K562 (cell line): ENCODE measurements around the gene PSG3. TPM values are rescaled to one million over a fixed set of nuclear protein-coding genes. Genes with fewer than 3 reads are reported as not detected.
"Not testable (repeated sequence)": the region's sequence is repeated elsewhere in the genome, so short reads cannot be mapped to it uniquely, and the experiment has no call there.

Source experiments
- ATAC-seq: fragments of 200-7000 bp; cut with Tn5 transposase; 3 replicates; pipeline ENCODE4 v1.9.1; 2020; ENCODE audit warnings: moderate library complexity
- Bru-seq: library from RNA; stranded (reverse); fragments of 400-500 nt; gene quantifications from one replicate; lab custom pipeline; 2021; lab: Mats Ljungman, UMichigan
- BruChase-seq, 2 experiments: library from RNA; stranded (reverse); fragments of 400-500 nt; gene quantifications; one replicate each; lab custom pipeline; 2021; lab: Mats Ljungman, UMichigan
- BruUV-seq: library from RNA; stranded (reverse); fragments of 400-500 nt; replicated peaks from 2 replicates; lab custom pipeline; 2021; lab: Mats Ljungman, UMichigan
- CTCF ChIA-PET: fragments of 300-600 bp; formaldehyde crosslinking; extraction: SDS; loops from one replicate; lab custom pipeline; 2021; ENCODE audit warnings: low intra/inter-chr PET ratio; lab: Yijun Ruan, JAX
- POLR2A ChIA-PET: fragments of 300-600, 350-650 bp; sonication (Branson Sonifier 250); formaldehyde crosslinking; extraction: SDS; loops from one replicate; lab custom pipeline; 2021; ENCODE audit warnings: antibody characterized with exemption, inconsistent platforms; lab: Yijun Ruan, JAX
- DNase-seq, 4 experiments: peaks; one replicate each; pipeline versions ENCODE4 v3.0.0 to v3.0.0-alpha.2; 2011 to 2018; ENCODE audit warnings: low spot score in 3 of 4, mixed read lengths in 3 of 4; ENCODE audit errors: extremely low read depth in 1 of 4
- FAIRE-seq: peaks from 2 replicates; lab custom pipeline; 2011; peaks lifted over from hg19 to GRCh38; lab: Jason Lieb, UNC
- H2AFZ ChIP-seq: 2 replicates; pipeline ENCODE4 v1.6.0; 2011; ENCODE audit warnings: low read depth, low read length, control low read depth, inconsistent platforms
- H3K27ac ChIP-seq: fragments of 200-600 bp; 3 replicates; pipeline ENCODE4 v1.8.0; 2011; ENCODE audit warnings: low read depth, mild to moderate bottlenecking, control low read depth, inconsistent platforms, low read length, moderate library complexity, mixed read lengths; ENCODE audit errors: extremely low read depth
- H3K27me3 ChIP-seq, 2 experiments: fragments of 300-600 bp in 1 of 2; 2 replicates in 1 of 2; 3 replicates in 1 of 2; pipeline versions ENCODE4 v1.6.0 to v1.8.0; 2011; ENCODE audit warnings: inconsistent platforms in 2 of 2, low read length in 2 of 2, mild to moderate bottlenecking in 1 of 2, mixed read lengths in 1 of 2, moderate library complexity in 1 of 2; ENCODE audit not compliant: control insufficient read depth in 2 of 2, insufficient read depth in 2 of 2
- H3K36me3 ChIP-seq: fragments of 300-600 bp; 3 replicates; pipeline ENCODE4 v1.8.0; 2011; ENCODE audit warnings: mild to moderate bottlenecking, low read length, inconsistent platforms; ENCODE audit not compliant: control insufficient read depth, insufficient read depth
- H3K4me1 ChIP-seq, 2 experiments: fragments of 200-600 bp in 1 of 2; replicated peaks in 1 of 2; 2 replicates in 1 of 2; 3 replicates in 1 of 2; pipeline versions ENCODE4 v1.5.1 to v1.8.0; 2011; ENCODE audit warnings: inconsistent platforms in 2 of 2, low read length in 2 of 2, mild to moderate bottlenecking in 1 of 2, mixed read lengths in 1 of 2, moderate library complexity in 1 of 2; ENCODE audit not compliant: control insufficient read depth in 2 of 2, insufficient read depth in 2 of 2
- H3K4me2 ChIP-seq: 2 replicates; pipeline ENCODE4 v1.6.1; 2011; ENCODE audit warnings: low read length, control low read depth, inconsistent platforms, mixed read lengths; ENCODE audit not compliant: insufficient read depth
- H3K4me3 ChIP-seq: fragments of 200-600 bp; sonication (generic), shearing (Covaris generic); 2 replicates; pipeline ENCODE4 v1.5.1; 2016; ENCODE audit warnings: control low read depth, inconsistent platforms
- H3K79me2 ChIP-seq: fragments of 200-600 bp; 3 replicates; pipeline ENCODE4 v1.8.0; 2011; ENCODE audit warnings: low read length, inconsistent platforms; ENCODE audit not compliant: control insufficient read depth, insufficient read depth
- H3K9ac ChIP-seq, 2 experiments: 2 replicates each; pipeline versions ENCODE4 v1.6.0 to v1.6.1; 2011; ENCODE audit warnings: low read depth in 2 of 2, low read length in 2 of 2, control low read depth in 1 of 2, inconsistent platforms in 1 of 2, mild to moderate bottlenecking in 1 of 2, mixed read lengths in 1 of 2; ENCODE audit not compliant: insufficient read depth in 1 of 2
- H3K9me1 ChIP-seq: one replicate; pipeline ENCODE4 v1.6.0; 2011; ENCODE audit warnings: inconsistent platforms, mild to moderate bottlenecking, low read length, moderate library complexity; ENCODE audit not compliant: control insufficient read depth, insufficient read depth
- H3K9me3 ChIP-seq: replicated peaks from 2 replicates; pipeline ENCODE4 v1.5.1; 2011; ENCODE audit warnings: low read depth, low read length, inconsistent platforms; ENCODE audit not compliant: control insufficient read depth, insufficient read depth
- H4K20me1 ChIP-seq: replicated peaks from 2 replicates; pipeline ENCODE4 v1.6.1; 2011; ENCODE audit warnings: low read length, inconsistent platforms, mixed read lengths; ENCODE audit not compliant: control insufficient read depth, insufficient read depth
- WGBS: fragments of 100-300 bp; shearing (Covaris generic); methylation state at CpG from one replicate; pipeline ENCODE4 v1.1.6; 2016; ENCODE audit warnings: low coverage, mixed read lengths; ENCODE audit not compliant: insufficient coverage; ENCODE audit errors: missing lambda C conversion rate; 5-methylcytosine and 5-hydroxymethylcytosine counted together
- in situ Hi-C: fragments of 300-500 bp; cut with MboI; formaldehyde crosslinking; loops from 4 replicates; pipeline ENCODE4 v1.15.0; 2018; ENCODE audit warnings: inconsistent platforms, mixed read lengths
- intact Hi-C: fragments of 100-400 bp; cut with micrococcal nuclease; formaldehyde crosslinking; loops from 2 replicates; pipeline ENCODE4 v1.14.2; 2022
- long read RNA-seq, 3 experiments: library from polyadenylated mRNA in 2 of 3; library from RNA in 1 of 3; unstranded in 2 of 3; stranded (forward) in 1 of 3; transcript quantifications; one replicate each; pipeline ENCODE4 v2.0.0, GENCODE V29; 2019 to 2022
- polyA minus RNA-seq, 3 experiments: library from RNA; depleted of rRNA, polyadenylated mRNA; stranded (reverse); fragments of >200 nt; gene quantifications; 2 replicates each; pipeline ENCODE4 v1.2.3, GENCODE V29; 2011
- polyA plus RNA-seq, 8 experiments: library from polyadenylated mRNA; depleted of rRNA in 4 of 8; stranded (reverse) in 5 of 8; unstranded in 3 of 8; fragments of >200 nt; fragmentation: Nextera tagmentation in 2 of 8; fragmentation: Illumina TruSeq in 1 of 8; extraction: Ambion mirVana in 2 of 8; extraction: Trizol in 1 of 8; gene quantifications; 2 replicates each; pipeline versions ENCODE4 v1.2.1 to v1.2.3, GENCODE V29; 2011 to 2014; ENCODE audit warnings: inconsistent platforms in 1 of 8, missing spikeins in 1 of 8
- total RNA-seq, 7 experiments: library from RNA; depleted of rRNA in 6 of 7; stranded (reverse); fragments of >200 nt in 6 of 7; fragmentation: Illumina TruSeq in 2 of 7; extraction: Trizol in 2 of 7; gene quantifications; 2 replicates each; pipeline versions ENCODE4 v1.2.1 to v1.2.3, GENCODE V29; 2011 to 2021; ENCODE audit warnings: low replicate concordance in 1 of 7

The PSG3 gene
- not detected in 2 replicates for total RNA-seq (2011; cell fraction: chromatin; rRNA removed; ENCODE audit: low replicate concordance)
- not detected in 2 replicates for total RNA-seq (2011; cell fraction: nucleolus; rRNA removed)
- not detected in 2 replicates for total RNA-seq (2011; cell fraction: nucleoplasm; rRNA removed)
- total RNA-seq (2014; rRNA removed) = not detected in 2 replicates
- not detected in 2 replicates for total RNA-seq (2014; rRNA removed; fragmentation: Illumina TruSeq; extraction: Trizol)
- not detected in 2 replicates for total RNA-seq (2015; rRNA removed; fragmentation: Illumina TruSeq; extraction: Trizol)
- not detected in 2 replicates for total RNA-seq (2021)
- not detected in 2 replicates for polyA plus RNA-seq (2011; rRNA removed)
- not detected in 2 replicates for polyA plus RNA-seq (2011; cell fraction: cytosol; rRNA removed)
- polyA plus RNA-seq (2011; cell fraction: nucleus; rRNA removed) = not detected in 2 replicates
- not detected in 2 replicates for polyA plus RNA-seq (2012)
- not detected in 2 replicates for polyA plus RNA-seq (2014; fragmentation: Illumina TruSeq; extraction: Trizol)
- not detected for polyA plus RNA-seq (2014; fragmentation: Nextera tagmentation; extraction: Ambion mirVana)
- polyA plus RNA-seq (2014; rRNA removed) = not detected in 2 replicates
- polyA minus RNA-seq (2011; rRNA and poly(A)+ RNA removed) = not detected in 2 replicates
- not detected in 2 replicates for polyA minus RNA-seq (2011; cell fraction: cytosol; rRNA and poly(A)+ RNA removed)
- polyA minus RNA-seq (2011; cell fraction: nucleus; rRNA and poly(A)+ RNA removed) = not detected in 2 replicates
- Bru-seq, nascent RNA = not detected
- BruChase-seq, experiment 1, labeled RNA remaining after a 2-hour chase = percentile 5 among the genes with signal in this experiment
- BruChase-seq, experiment 2, labeled RNA remaining after a 6-hour chase = not detected
- long read RNA-seq, experiment 1 = 0 reads
- long read RNA-seq, experiment 2 = 0 reads
- long read RNA-seq, experiment 3 = 0 reads

- ATAC-seq, H3K9me1 ChIP-seq, H3K4me2 ChIP-seq, DNase-seq, H3K9me3 ChIP-seq, BruUV-seq, FAIRE-seq, H3K4me3 ChIP-seq, H2AFZ ChIP-seq, H3K79me2 ChIP-seq, H4K20me1 ChIP-seq, intact Hi-C loops, H3K9ac ChIP-seq, in situ Hi-C loops, H3K27me3 ChIP-seq, H3K27ac ChIP-seq, H3K36me3 ChIP-seq, H3K4me1 ChIP-seq, CTCF ChIA-PET: not testable (repeated sequence)
- WGBS = 0% methylated on average over 4 of the region's 4 CpGs
- POLR2A ChIA-PET = interaction anchor here (0.6 kb wide), 1 partner anchor 151 kb away, joined by 3 read pairs; no protein-coding TSS in a partner anchor
Measured at GRCh38 chr19:42740381-42740780, at the start of gene PSG3. TSS of gene PSG3 (minus strand) at chr19:42740481. CDS start at chr19:42740384, 97 bp downstream.

- CTCF ChIA-PET = interaction anchor here (0.6 kb wide), 1 partner anchor 692 kb away, joined by 3 read pairs; no protein-coding TSS in a partner anchor
- POLR2A ChIA-PET, H3K9me3 ChIP-seq, BruUV-seq, H4K20me1 ChIP-seq, in situ Hi-C loops, DNase-seq, H3K79me2 ChIP-seq, H3K9me1 ChIP-seq, H3K4me3 ChIP-seq, ATAC-seq, H3K4me2 ChIP-seq, H3K27ac ChIP-seq, H3K9ac ChIP-seq, H3K36me3 ChIP-seq, FAIRE-seq, H3K27me3 ChIP-seq, H2AFZ ChIP-seq, intact Hi-C loops, H3K4me1 ChIP-seq: not testable (repeated sequence)
- 0% methylated on average over 2 of the region's 2 CpGs for WGBS
Measured at GRCh38 chr19:42788766-42789165, 48.5 kb upstream of the PSG3 start.

DNA sequence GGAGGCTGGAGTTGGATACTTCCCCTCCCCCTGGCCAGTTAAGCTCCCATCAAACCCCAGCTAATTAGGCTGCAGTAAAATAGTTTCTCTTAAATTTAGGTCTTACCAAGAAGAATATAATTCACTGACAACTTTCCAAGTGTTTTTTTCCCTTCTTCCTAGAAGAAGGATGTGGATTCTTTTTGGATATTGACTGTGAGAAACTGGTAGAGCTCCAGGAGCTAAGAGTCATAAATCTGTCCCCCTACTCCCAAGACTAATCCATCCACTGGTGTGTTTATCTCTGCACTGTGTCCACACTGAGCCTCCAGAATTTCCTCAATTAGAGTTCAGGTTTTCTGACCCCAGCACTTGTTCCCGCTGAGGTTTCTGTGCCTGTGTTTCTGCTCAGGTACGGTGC lies 47.5 kb upstream of the PSG3 start:
- H3K9me3 ChIP-seq, H2AFZ ChIP-seq, H3K4me2 ChIP-seq, FAIRE-seq, DNase-seq, H4K20me1 ChIP-seq, H3K36me3 ChIP-seq, in situ Hi-C loops, POLR2A ChIA-PET, CTCF ChIA-PET, ATAC-seq, H3K9me1 ChIP-seq, H3K4me1 ChIP-seq, intact Hi-C loops, H3K9ac ChIP-seq, BruUV-seq, H3K79me2 ChIP-seq, H3K27me3 ChIP-seq, H3K4me3 ChIP-seq, H3K27ac ChIP-seq: not testable (repeated sequence)
- WGBS = 0% methylated on average over 2 of the region's 2 CpGs
